Peyer's patch (tissue), 4 donors: ENCODE measurements around the gene CHST11. TPM values are rescaled to one million over a fixed set of nuclear protein-coding genes. Genes with fewer than 3 reads are reported as not detected.

ENCODE experiments used
- DNase-seq, 3 donors: peaks; one replicate each; pipeline ENCODE4 v3.0.0-alpha.2; 2017 to 2019
- H3K27ac ChIP-seq, 4 donors: fragments of 200-600 bp; sonication (generic); one replicate each; pipeline ENCODE4 v1.5.1; 2016 to 2019
- H3K27me3 ChIP-seq, 2 donors: fragments of 200-600 bp; sonication (generic); one replicate each; pipeline ENCODE4 v1.5.1; 2019
- H3K36me3 ChIP-seq, 3 donors: fragments of 200-600 bp; sonication (generic); one replicate each; pipeline ENCODE4 v1.5.1; 2016 to 2019
- H3K4me1 ChIP-seq, 4 donors: fragments of 200-600 bp; sonication (generic); one replicate each; pipeline ENCODE4 v1.5.1; 2016 to 2019
- H3K4me3 ChIP-seq, 4 donors: fragments of 200-600 bp; sonication (generic); 1 replicate in 3 of 4; 2 replicates in 1 of 4; pipeline ENCODE4 v1.5.1; 2016 to 2019; ENCODE audit warnings: mild to moderate bottlenecking in 1 of 4
- H3K9me3 ChIP-seq, 4 donors: fragments of 200-600 bp; sonication (generic); one replicate each; pipeline ENCODE4 v1.5.1; 2016 to 2019; ENCODE audit warnings: mild to moderate bottlenecking in 1 of 4
- POLR2A ChIP-seq, 2 donors: fragments of 450-650 bp; IDR thresholded peaks; one replicate each; pipeline ENCODE4 v1.5.1; 2017; ENCODE audit warnings: antibody characterized with exemption in 2 of 2, mild to moderate bottlenecking in 2 of 2, moderate library complexity in 2 of 2
- total RNA-seq, 4 donors: library from RNA; depleted of rRNA; stranded (reverse); fragments of >200 nt; gene quantifications; one replicate each; pipeline ENCODE4 v1.1.0, GENCODE V29; 2016
- TF ChIP-seq, protein P1 (sequence below), 6 experiments: fragments of 450-650 bp in 4 of 6; fragments of 200-600 bp in 2 of 6; sonication (generic) in 1 of 6; IDR thresholded peaks; one replicate each; pipeline ENCODE4 v1.5.1; 2017 to 2019; ENCODE audit warnings: antibody characterized with exemption in 6 of 6, mild to moderate bottlenecking in 3 of 6, moderate library complexity in 1 of 6

CHST11 gene
- total RNA-seq, 4 donors from 2014 or later = 9.9 to 119 (median 15.6) TPM

DNA sequence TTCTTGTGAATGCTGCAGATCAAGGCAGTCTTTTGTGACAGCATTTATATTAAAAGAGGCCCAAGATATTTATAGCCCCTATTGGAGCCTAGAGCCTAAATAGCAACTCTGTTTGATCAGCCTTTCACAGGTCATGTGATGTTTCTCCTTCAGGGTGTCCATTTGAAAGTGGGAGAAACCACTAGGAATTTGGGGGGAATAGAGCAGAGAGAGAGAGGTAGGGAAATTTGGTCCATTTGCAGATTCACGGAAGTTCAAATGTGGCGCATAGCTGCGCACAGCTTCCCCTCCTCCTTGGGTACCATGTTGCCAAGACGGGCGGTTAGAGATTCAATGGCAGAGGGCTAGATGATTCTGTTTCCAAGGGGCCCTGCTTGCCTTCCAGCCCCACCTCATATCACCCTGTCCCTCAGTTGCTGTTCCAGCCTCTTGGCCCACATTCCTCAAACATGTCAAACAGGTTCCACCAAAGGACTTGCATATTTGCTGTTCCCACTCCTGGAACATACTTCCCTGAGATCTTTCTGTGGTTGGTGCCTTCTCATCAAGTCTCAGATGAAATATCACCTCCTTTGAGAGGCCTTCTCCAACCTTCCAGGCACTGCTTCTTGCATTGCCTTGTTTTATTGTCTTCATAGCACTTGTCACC lies 220.8 kb downstream of the CHST11 start:
- H3K4me1 ChIP-seq = peaks cover 0 to 5% (median 0%) of the 10 kb centered on the region in 4 donors
- no peak for DNase-seq
- H3K27me3 ChIP-seq = no peaks in the 10 kb centered on the region
- no peak overlapping the region for H3K4me3 ChIP-seq
- no peak overlapping the region for H3K27ac ChIP-seq
- TF ChIP-seq, protein P1, sequence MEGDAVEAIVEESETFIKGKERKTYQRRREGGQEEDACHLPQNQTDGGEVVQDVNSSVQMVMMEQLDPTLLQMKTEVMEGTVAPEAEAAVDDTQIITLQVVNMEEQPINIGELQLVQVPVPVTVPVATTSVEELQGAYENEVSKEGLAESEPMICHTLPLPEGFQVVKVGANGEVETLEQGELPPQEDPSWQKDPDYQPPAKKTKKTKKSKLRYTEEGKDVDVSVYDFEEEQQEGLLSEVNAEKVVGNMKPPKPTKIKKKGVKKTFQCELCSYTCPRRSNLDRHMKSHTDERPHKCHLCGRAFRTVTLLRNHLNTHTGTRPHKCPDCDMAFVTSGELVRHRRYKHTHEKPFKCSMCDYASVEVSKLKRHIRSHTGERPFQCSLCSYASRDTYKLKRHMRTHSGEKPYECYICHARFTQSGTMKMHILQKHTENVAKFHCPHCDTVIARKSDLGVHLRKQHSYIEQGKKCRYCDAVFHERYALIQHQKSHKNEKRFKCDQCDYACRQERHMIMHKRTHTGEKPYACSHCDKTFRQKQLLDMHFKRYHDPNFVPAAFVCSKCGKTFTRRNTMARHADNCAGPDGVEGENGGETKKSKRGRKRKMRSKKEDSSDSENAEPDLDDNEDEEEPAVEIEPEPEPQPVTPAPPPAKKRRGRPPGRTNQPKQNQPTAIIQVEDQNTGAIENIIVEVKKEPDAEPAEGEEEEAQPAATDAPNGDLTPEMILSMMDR (IDR thresholded peaks at IDR 0.05) = no peak
- TF ChIP-seq POLR2A (IDR thresholded peaks at IDR 0.05) = no peak
- no peaks in the 10 kb centered on the region for H3K36me3 ChIP-seq
- no peaks in the 10 kb centered on the region for H3K9me3 ChIP-seq

DNA sequence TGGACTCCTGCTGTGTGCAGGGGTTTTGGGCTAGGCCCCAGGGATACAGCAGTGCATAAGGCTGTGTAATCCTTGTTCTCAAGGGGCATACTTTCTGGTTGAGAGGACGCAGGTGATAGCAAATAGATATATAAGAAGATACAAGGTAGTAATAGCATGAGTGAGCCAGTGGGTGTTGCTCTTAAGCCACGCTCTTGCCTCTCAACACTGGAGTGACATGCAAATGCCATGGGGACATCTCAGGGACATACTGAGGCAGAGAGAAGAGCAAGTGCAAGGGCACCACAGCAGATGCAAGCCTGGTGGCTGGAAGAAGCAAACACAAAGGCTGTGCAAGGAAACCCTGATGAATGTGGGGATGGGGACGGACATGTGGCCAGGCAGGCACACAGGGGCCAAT lies 223.3 kb downstream of the CHST11 start:
- Histone ChIP-seq H3K27me3 (no peaks in the 10 kb centered on the region), H3K4me3 (no peak overlapping the region), H3K9me3 (no peaks in the 10 kb centered on the region), H3K4me1 (no peaks in the 10 kb centered on the region), H3K36me3 (no peaks in the 10 kb centered on the region), H3K27ac (no peak overlapping the region)
- no peak for TF ChIP-seq POLR2A (IDR thresholded peaks at IDR 0.05)
- TF ChIP-seq, protein P1 (IDR thresholded peaks at IDR 0.05) = peak in 4 of 6 experiments; percentile 13 to 35 (median 28)
- no peak for DNase-seq

DNA sequence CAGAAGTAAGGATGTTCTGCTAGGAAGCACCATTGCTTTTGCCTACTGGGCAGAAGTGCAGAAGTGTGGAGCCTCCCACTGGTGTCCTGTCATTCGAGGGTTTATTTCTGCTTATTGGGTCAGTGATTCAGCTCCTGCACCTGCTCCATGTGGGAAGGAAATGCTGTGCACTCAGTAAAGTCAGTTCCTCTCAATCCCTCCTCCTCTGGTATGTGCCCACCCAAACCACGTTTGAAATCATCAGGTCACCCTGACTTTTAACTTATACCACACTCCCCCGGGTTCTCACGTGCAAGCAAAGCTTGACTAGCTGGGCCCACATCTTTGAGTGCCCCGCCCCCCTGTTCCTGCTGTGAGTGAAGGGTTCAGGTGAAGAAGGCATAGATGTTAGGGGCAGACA lies 223.7 kb downstream of the CHST11 start:
- H3K27ac ChIP-seq = no peak overlapping the region
- H3K36me3 ChIP-seq = no peaks in the 10 kb centered on the region
- no peaks in the 10 kb centered on the region for H3K27me3 ChIP-seq
- H3K4me3 ChIP-seq = no peak overlapping the region
- no peaks in the 10 kb centered on the region for H3K9me3 ChIP-seq
- DNase-seq = no peak
- TF ChIP-seq POLR2A (IDR thresholded peaks at IDR 0.05) = no peak
- TF ChIP-seq, protein P1 (IDR thresholded peaks at IDR 0.05) = no peak
- no peaks in the 10 kb centered on the region for H3K4me1 ChIP-seq

DNA sequence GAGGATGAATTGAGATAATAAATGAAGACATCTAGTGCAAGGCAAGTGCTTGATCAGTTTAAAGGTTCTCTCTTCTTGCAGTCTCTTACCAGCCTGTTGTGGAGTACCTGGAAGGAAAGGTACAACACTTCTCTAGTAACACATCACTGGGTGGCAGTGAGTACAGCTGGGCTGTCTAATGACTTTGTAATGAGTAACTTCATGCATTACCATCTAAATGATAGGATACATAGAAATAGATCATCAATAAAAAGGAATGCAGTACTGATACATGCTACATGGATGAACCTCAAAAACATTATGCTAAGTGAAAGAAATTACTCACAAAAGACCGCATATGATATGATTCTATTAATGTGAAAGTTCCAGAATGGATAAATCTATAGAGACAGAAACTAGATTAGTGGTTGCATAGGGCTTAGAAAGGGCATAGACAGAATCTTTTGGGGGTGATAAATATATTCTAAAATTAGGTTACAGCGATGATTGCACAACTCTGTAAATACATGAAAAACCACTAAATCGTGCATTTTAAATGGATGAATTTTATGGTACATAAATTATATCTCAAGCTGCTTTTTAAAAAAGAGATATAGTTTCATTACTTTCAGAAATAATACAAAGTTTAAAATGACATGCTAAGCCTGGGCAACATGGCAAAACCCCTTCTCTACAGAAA lies 224.4 kb downstream of the CHST11 start:
- Histone ChIP-seq H3K27ac (no peak overlapping the region), H3K9me3 (no peaks in the 10 kb centered on the region), H3K36me3 (no peaks in the 10 kb centered on the region), H3K27me3 (no peaks in the 10 kb centered on the region), H3K4me1 (no peaks in the 10 kb centered on the region), H3K4me3 (no peak overlapping the region)
- no peak for TF ChIP-seq POLR2A (IDR thresholded peaks at IDR 0.05)
- TF ChIP-seq, protein P1 (IDR thresholded peaks at IDR 0.05) = no peak
- no peak for DNase-seq

DNA sequence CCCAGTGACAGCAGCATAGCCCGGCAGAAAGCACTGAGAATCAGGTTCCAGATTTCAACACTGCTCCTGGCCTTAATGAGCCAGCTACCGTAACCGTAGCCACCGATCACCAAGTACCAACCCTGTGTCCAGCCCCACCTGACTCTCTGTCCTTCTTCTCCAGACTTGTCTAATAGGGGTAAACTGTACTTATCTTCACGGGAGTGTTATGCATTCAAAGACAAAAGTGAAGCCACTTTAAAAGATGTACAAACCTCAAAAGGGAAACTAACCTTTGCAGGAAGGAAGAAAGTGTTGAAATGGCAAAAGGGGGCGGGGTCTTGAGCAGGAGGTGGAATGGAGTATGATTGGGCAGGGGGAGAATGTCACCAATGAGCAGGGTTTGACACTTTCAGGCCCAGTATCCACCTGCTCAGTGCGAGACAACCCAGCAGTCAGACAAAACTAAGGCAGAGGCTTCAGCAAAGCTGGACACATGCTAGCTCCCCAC lies 226.1 kb downstream of the CHST11 start:
- no peaks in the 10 kb centered on the region for H3K9me3 ChIP-seq
- TF ChIP-seq, protein P1 (IDR thresholded peaks at IDR 0.05) = no peak
- no peak for TF ChIP-seq POLR2A (IDR thresholded peaks at IDR 0.05)
- no peaks in the 10 kb centered on the region for H3K27me3 ChIP-seq
- no peaks in the 10 kb centered on the region for H3K4me1 ChIP-seq
- H3K27ac ChIP-seq = peak overlapping the region in 2 of 4 donors; percentile 26 to 46
- no peaks in the 10 kb centered on the region for H3K36me3 ChIP-seq
- DNase-seq = peak in 2 of 3 donors; percentile 65 to 72
- no peak overlapping the region for H3K4me3 ChIP-seq
